HCT116 (cell line): ENCODE data around the gene FOXQ1. TPM values are rescaled to one million over a fixed set of nuclear protein-coding genes. Genes with fewer than 3 reads are reported as not detected.

ENCODE experiments used
- ATAC-seq: fragments of 200-7000 bp; cut with Tn5 transposase; 2 replicates; pipeline ENCODE4 v1.9.1; 2020; ENCODE audit warnings: mild to moderate bottlenecking, moderate library complexity
- BruUV-seq: library from RNA; stranded (reverse); fragments of 400-500 nt; replicated peaks from 2 replicates; lab custom pipeline; 2021; lab: Mats Ljungman, UMichigan
- CTCF ChIA-PET: fragments of 300-600 bp; sonication (Branson Sonifier 250); formaldehyde crosslinking; loops from one replicate; lab custom pipeline; 2021; ENCODE audit warnings: antibody characterized with exemption; lab: Charles Lee
- POLR2A ChIA-PET: fragments of 300-600, 350-600 bp; sonication (Branson Sonifier 250); formaldehyde crosslinking; loops from one replicate; lab custom pipeline; 2021; ENCODE audit warnings: antibody characterized with exemption; lab: Charles Lee
- RAD21 ChIA-PET, 2 experiments: fragments of 300-600 bp; sonication (Branson Sonifier 250); formaldehyde crosslinking; loops; one replicate each; lab custom pipeline; 2023; ENCODE audit warnings: low total read pairs in 2 of 2; ENCODE audit not compliant: uncharacterized antibody in 2 of 2, unreplicated experiment in 2 of 2, low non-redundant PET in 1 of 2; lab: Charles Lee
- DNase-seq: peaks from one replicate; pipeline ENCODE4 v3.0.0-alpha.2; 2010; ENCODE audit warnings: low read depth, low spot score
- H2AFZ ChIP-seq: fragments of 200-600 bp; shearing (Covaris generic), sonication (generic); 2 replicates; pipeline ENCODE4 v1.6.1; 2017; ENCODE audit warnings: low read depth, mixed run types, mixed read lengths, antibody characterized with exemption, low read length; ENCODE audit not compliant: poor library complexity, severe bottlenecking
- H3K27ac ChIP-seq: 2 replicates; pipeline ENCODE4 v1.5.1; 2012; ENCODE audit warnings: low read depth, low read length
- H3K27me3 ChIP-seq: fragments of 200-600 bp; sonication (generic); 2 replicates; pipeline ENCODE4 v1.6.1; 2016; ENCODE audit warnings: mixed run types, low read length, mixed read lengths; ENCODE audit not compliant: insufficient read depth
- H3K36me3 ChIP-seq, 2 experiments: fragments of 200-500 bp in 1 of 2; fragments of 200-600 bp in 1 of 2; sonication (Bioruptor generic) in 1 of 2; sonication (generic) in 1 of 2; 2 replicates each; pipeline versions ENCODE4 v1.5.1 to v1.6.1; 2014 to 2016; ENCODE audit warnings: low read length in 2 of 2, inconsistent platforms in 1 of 2, mixed read lengths in 1 of 2, mixed run types in 1 of 2; ENCODE audit not compliant: insufficient read depth in 2 of 2, control insufficient read depth in 1 of 2
- H3K4me1 ChIP-seq, 2 experiments: fragments of 200-600 bp in 1 of 2; sonication (generic) in 1 of 2; 2 replicates each; pipeline versions ENCODE4 v1.5.1 to v1.6.1; 2012 to 2017; ENCODE audit warnings: low read length in 2 of 2, inconsistent platforms in 1 of 2, mild to moderate bottlenecking in 1 of 2, mixed read lengths in 1 of 2, mixed run types in 1 of 2, moderate library complexity in 1 of 2; ENCODE audit not compliant: insufficient read depth in 2 of 2, control insufficient read depth in 1 of 2
- H3K4me2 ChIP-seq: fragments of 200-600 bp; sonication (generic); 2 replicates; pipeline ENCODE4 v1.6.1; 2017; ENCODE audit warnings: mixed run types, low read length, mixed read lengths
- H3K4me3 ChIP-seq, 2 experiments: fragments of 200-600 bp in 1 of 2; sonication (generic) in 1 of 2; replicated peaks in 1 of 2; 2 replicates each; pipeline ENCODE4 v1.5.1; 2011 to 2016; ENCODE audit warnings: low read length in 2 of 2, control low read depth in 1 of 2, low read depth in 1 of 2, mild to moderate bottlenecking in 1 of 2, mixed read lengths in 1 of 2, mixed run types in 1 of 2
- H3K79me2 ChIP-seq: fragments of 200-600 bp; sonication (generic); 2 replicates; pipeline ENCODE4 v1.6.1; 2017; ENCODE audit warnings: mild to moderate bottlenecking, mixed run types, low read length, moderate library complexity, mixed read lengths; ENCODE audit not compliant: insufficient read depth
- H3K9ac ChIP-seq: fragments of 200-600 bp; sonication (generic); 2 replicates; pipeline ENCODE4 v1.6.1; 2016; ENCODE audit warnings: low read length, mixed read lengths
- H3K9me2 ChIP-seq: fragments of 200-600 bp; sonication (generic), shearing (Covaris generic); 2 replicates; pipeline ENCODE4 v1.6.1; 2017; ENCODE audit warnings: mixed run types, mild to moderate bottlenecking, moderate library complexity; ENCODE audit not compliant: insufficient read depth
- H3K9me3 ChIP-seq, 2 experiments: fragments of 200-500 bp in 1 of 2; fragments of 200-600 bp in 1 of 2; sonication (Bioruptor generic) in 1 of 2; sonication (generic) in 1 of 2; 2 replicates each; pipeline ENCODE4 v1.6.1; 2014 to 2017; ENCODE audit warnings: low read length in 2 of 2, mixed read lengths in 2 of 2, inconsistent platforms in 1 of 2, low read depth in 1 of 2, mild to moderate bottlenecking in 1 of 2, mixed run types in 1 of 2, moderate library complexity in 1 of 2; ENCODE audit not compliant: control insufficient read depth in 1 of 2, insufficient read depth in 1 of 2
- H4K20me1 ChIP-seq: fragments of 200-600 bp; sonication (generic), shearing (Covaris generic); 2 replicates; pipeline ENCODE4 v1.6.1; 2017; ENCODE audit warnings: mixed run types, mild to moderate bottlenecking, moderate library complexity; ENCODE audit not compliant: insufficient read depth
- CEBPB ChIP-seq: IDR thresholded peaks from 2 replicates; pipeline ENCODE4 v1.6.1; 2012; ENCODE audit warnings: low read depth
- EGR1 ChIP-seq: IDR thresholded peaks from 2 replicates; pipeline ENCODE4 v1.6.1; 2012; ENCODE audit warnings: low read depth
- ELF1 ChIP-seq: IDR thresholded peaks from 2 replicates; pipeline ENCODE4 v1.6.1; 2012; ENCODE audit warnings: low read depth, borderline replicate concordance
- EZH2phosphoT487 ChIP-seq: fragments of 200-600 bp; IDR thresholded peaks from 2 replicates; pipeline ENCODE4 v1.6.1; 2018; ENCODE audit warnings: antibody characterized with exemption, borderline replicate concordance
- FOSL1 ChIP-seq: IDR thresholded peaks from 2 replicates; pipeline ENCODE4 v1.6.1; 2012; ENCODE audit warnings: low read depth
- JUND ChIP-seq: IDR thresholded peaks from 2 replicates; pipeline ENCODE4 v1.6.1; 2012
- RAD21 ChIP-seq: IDR thresholded peaks from 2 replicates; pipeline ENCODE4 v1.6.1; 2012; ENCODE audit warnings: low read depth, mild to moderate bottlenecking
- SP1 ChIP-seq: IDR thresholded peaks from 2 replicates; pipeline ENCODE4 v1.6.1; 2012; ENCODE audit warnings: low read depth
- TCF7L2 ChIP-seq: IDR thresholded peaks from 2 replicates; pipeline ENCODE4 v1.7.0; 2011; ENCODE audit warnings: borderline replicate concordance, inconsistent platforms; ENCODE audit not compliant: insufficient read depth, insufficient read length; ENCODE audit errors: extremely low read depth
- ZNF274 ChIP-seq: fragments of 200-500 bp; sonication (Bioruptor generic); IDR thresholded peaks from 2 replicates; pipeline ENCODE4 v1.6.1; 2014; ENCODE audit warnings: mild to moderate bottlenecking, low read depth, low read length, inconsistent platforms
- intact Hi-C: fragments of 100-400 bp; cut with micrococcal nuclease; formaldehyde crosslinking; loops from 2 replicates; pipeline ENCODE4 v1.10.0; 2022
- total RNA-seq: library from RNA; stranded (reverse); gene quantifications from one replicate; pipeline ENCODE4 v1.2.1, GENCODE V29; 2021; ENCODE audit not compliant: unreplicated experiment
- TF ChIP-seq, protein P1 (sequence below): IDR thresholded peaks from 2 replicates; pipeline ENCODE4 v1.6.1; 2012
- TF ChIP-seq, protein P2 (sequence below): IDR thresholded peaks from 2 replicates; pipeline ENCODE4 v1.6.1; 2012
- TF ChIP-seq, protein P3 (sequence below): IDR thresholded peaks from 2 replicates; pipeline ENCODE4 v1.6.1; 2012; ENCODE audit warnings: low read depth
- TF ChIP-seq, protein P4 (sequence below): IDR thresholded peaks from 2 replicates; pipeline ENCODE4 v1.6.1; 2011; ENCODE audit warnings: mild to moderate bottlenecking, low read length, moderate library complexity; ENCODE audit not compliant: insufficient replicate concordance; ENCODE audit errors: extremely low read depth

Gene FOXQ1
- total RNA-seq, 1 experiment from 2014 or later = 0.42 TPM

DNA sequence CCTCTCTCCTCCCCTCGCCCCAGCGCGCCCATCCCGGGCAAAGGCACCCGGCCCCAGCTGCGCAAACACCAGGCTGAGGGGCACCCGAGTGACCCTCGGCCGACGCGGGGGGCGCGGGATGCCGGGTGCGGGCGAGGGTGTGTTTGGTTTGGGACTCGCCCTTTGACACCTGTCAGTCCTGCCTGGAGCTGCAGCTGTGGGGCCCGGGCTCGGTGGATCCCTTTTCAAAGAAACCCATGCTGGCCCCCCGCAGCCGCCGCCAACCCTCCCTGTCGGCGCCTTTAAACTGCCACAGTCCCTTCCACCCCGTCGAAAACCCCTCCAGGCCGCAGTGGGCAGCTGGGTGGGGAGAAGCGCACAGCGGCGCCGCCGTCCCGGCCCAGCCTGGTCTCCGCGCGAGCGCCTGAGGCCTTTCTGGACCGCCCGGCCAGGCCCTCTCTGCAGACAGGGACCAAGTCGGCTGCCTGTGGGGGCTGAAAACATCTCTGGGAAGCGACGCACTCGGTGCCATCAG lies 5.5 kb downstream of the FOXQ1 start:
- Histone ChIP-seq H3K9ac (no peak overlapping the region), H3K36me3 (no peaks in the 10 kb centered on the region), H3K4me2 (no peak overlapping the region), H3K9me2 (no peaks in the 10 kb centered on the region), H3K27ac (no peak overlapping the region), H3K4me1 (peaks cover 5 to 10% of the 10 kb centered on the region in 2 experiments; a peak in 3 of 4 replicates), H4K20me1 (no peaks in the 10 kb centered on the region), H3K9me3 (no peaks in the 10 kb centered on the region), H3K27me3 (no peaks in the 10 kb centered on the region; the same call in 1 of the 2 replicates), H3K4me3 (no peak overlapping the region), H3K79me2 (no peaks in the 10 kb centered on the region), H2AFZ (no peak overlapping the region)
- CTCF ChIA-PET = no interaction called here
- DNase-seq (no peak), ATAC-seq (no peak)
- BruUV-seq = no TSS peak
- POLR2A ChIA-PET = no interaction called here
- RAD21 ChIA-PET = no interaction called here
- intact Hi-C loops = no loop called here
- no peak for TF ChIP-seq EGR1
- TF ChIP-seq SP1 = no peak
- TF ChIP-seq, protein P1, sequence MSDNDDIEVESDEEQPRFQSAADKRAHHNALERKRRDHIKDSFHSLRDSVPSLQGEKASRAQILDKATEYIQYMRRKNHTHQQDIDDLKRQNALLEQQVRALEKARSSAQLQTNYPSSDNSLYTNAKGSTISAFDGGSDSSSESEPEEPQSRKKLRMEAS = no peak
- TF ChIP-seq ELF1 = no peak
- no peak for TF ChIP-seq ZNF274
- TF ChIP-seq, protein P2, sequence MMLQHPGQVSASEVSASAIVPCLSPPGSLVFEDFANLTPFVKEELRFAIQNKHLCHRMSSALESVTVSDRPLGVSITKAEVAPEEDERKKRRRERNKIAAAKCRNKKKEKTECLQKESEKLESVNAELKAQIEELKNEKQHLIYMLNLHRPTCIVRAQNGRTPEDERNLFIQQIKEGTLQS = no peak
- TF ChIP-seq, protein P3, sequence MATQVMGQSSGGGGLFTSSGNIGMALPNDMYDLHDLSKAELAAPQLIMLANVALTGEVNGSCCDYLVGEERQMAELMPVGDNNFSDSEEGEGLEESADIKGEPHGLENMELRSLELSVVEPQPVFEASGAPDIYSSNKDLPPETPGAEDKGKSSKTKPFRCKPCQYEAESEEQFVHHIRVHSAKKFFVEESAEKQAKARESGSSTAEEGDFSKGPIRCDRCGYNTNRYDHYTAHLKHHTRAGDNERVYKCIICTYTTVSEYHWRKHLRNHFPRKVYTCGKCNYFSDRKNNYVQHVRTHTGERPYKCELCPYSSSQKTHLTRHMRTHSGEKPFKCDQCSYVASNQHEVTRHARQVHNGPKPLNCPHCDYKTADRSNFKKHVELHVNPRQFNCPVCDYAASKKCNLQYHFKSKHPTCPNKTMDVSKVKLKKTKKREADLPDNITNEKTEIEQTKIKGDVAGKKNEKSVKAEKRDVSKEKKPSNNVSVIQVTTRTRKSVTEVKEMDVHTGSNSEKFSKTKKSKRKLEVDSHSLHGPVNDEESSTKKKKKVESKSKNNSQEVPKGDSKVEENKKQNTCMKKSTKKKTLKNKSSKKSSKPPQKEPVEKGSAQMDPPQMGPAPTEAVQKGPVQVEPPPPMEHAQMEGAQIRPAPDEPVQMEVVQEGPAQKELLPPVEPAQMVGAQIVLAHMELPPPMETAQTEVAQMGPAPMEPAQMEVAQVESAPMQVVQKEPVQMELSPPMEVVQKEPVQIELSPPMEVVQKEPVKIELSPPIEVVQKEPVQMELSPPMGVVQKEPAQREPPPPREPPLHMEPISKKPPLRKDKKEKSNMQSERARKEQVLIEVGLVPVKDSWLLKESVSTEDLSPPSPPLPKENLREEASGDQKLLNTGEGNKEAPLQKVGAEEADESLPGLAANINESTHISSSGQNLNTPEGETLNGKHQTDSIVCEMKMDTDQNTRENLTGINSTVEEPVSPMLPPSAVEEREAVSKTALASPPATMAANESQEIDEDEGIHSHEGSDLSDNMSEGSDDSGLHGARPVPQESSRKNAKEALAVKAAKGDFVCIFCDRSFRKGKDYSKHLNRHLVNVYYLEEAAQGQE = no peak
- no peak for TF ChIP-seq RAD21
- no peak for TF ChIP-seq FOSL1
- no peak for TF ChIP-seq EZH2phosphoT487
- TF ChIP-seq, protein P4, sequence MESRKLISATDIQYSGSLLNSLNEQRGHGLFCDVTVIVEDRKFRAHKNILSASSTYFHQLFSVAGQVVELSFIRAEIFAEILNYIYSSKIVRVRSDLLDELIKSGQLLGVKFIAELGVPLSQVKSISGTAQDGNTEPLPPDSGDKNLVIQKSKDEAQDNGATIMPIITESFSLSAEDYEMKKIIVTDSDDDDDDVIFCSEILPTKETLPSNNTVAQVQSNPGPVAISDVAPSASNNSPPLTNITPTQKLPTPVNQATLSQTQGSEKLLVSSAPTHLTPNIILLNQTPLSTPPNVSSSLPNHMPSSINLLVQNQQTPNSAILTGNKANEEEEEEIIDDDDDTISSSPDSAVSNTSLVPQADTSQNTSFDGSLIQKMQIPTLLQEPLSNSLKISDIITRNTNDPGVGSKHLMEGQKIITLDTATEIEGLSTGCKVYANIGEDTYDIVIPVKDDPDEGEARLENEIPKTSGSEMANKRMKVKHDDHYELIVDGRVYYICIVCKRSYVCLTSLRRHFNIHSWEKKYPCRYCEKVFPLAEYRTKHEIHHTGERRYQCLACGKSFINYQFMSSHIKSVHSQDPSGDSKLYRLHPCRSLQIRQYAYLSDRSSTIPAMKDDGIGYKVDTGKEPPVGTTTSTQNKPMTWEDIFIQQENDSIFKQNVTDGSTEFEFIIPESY = no peak
- TF ChIP-seq CEBPB = no peak
- TF ChIP-seq JUND = no peak
- no peak for TF ChIP-seq TCF7L2
